ENCODE data around the gene D2HGDH. TPM values are rescaled to one million over a fixed set of nuclear protein-coding genes. Genes with fewer than 3 reads are reported as not detected.

Gene D2HGDH
- total and polyA plus RNA-seq, 10 of the 15 experiments (the other 5 are each of a cell fraction or from before 2014, with no cell fraction given) = 0.52 to 32.1 (median 11.0) TPM

- FAIRE-seq = no peak
- no peaks in the 10 kb centered on the region for H3K4me1 ChIP-seq (ENCODE audit: control insufficient read depth, insufficient read depth, low read length)
- 95% methylated on average over 19 of the region's 21 CpGs for WGBS (ENCODE audit: insufficient coverage, insufficient replicate concordance, low lambda C conversion rate, missing lambda C conversion rate)
- no peak for DNase-seq (ENCODE audit: low read depth, low spot score)
- ChIA-PET POLR2A (no interaction called here), RAD21 (ENCODE audit: unreplicated experiment) (no interaction called here), SMC1A (ENCODE audit: uncharacterized antibody, unreplicated experiment) (no interaction called here), CTCF (no interaction called here)
- H4K20me1 ChIP-seq (ENCODE audit: control insufficient read depth, insufficient read depth) = no peaks in the 10 kb centered on the region
- H3K27ac ChIP-seq (ENCODE audit: control insufficient read depth, insufficient read depth) = no peak overlapping the region
- no peak overlapping the region for H3K4me3 ChIP-seq
- no peak overlapping the region for H2AFZ ChIP-seq (ENCODE audit: control insufficient read depth, low read depth, low read length)
- peaks cover 1 to 7% of the 10 kb centered on the region in 2 experiments for H3K36me3 ChIP-seq (ENCODE audit: control insufficient read depth in 2 of 2, insufficient read depth in 2 of 2, low read length in 1 of 2)
- ATAC-seq = no peak
- H3K4me2 ChIP-seq (ENCODE audit: control insufficient read depth, insufficient read depth) = no peak overlapping the region
- no peak overlapping the region for H3K9ac ChIP-seq (ENCODE audit: control insufficient read depth, insufficient read depth, low read length)
- intact Hi-C loops (cut with micrococcal nuclease; ENCODE audit: unreplicated experiment) (no loop called here), in situ Hi-C loops (cut with MboI) (no loop called here)
- H3K9me3 ChIP-seq (replicated peaks; ENCODE audit: control insufficient read depth, insufficient read depth, low read length) = no peaks in the 10 kb centered on the region
- no peaks in the 10 kb centered on the region for H3K27me3 ChIP-seq (replicated peaks in 1 of 2; ENCODE audit: control insufficient read depth in 2 of 2, insufficient read depth in 2 of 2, low read length in 1 of 2)
- BruUV-seq (replicated peaks) = no TSS peak
- no peaks in the 10 kb centered on the region for H3K79me2 ChIP-seq (ENCODE audit: control insufficient read depth, insufficient read depth, low read length)
- TF ChIP-seq GABPA (IDR thresholded peaks at IDR 0.05; ENCODE audit: low read depth) = no peak
- no peak for TF ChIP-seq REST (IDR thresholded peaks at IDR 0.05; ENCODE audit: low read depth, low read length)
- no peak for TF ChIP-seq FOXM1 (IDR thresholded peaks at IDR 0.05; ENCODE audit: low read depth, low read length)
- TF ChIP-seq SREBF1 (IDR thresholded peaks at IDR 0.05; ENCODE audit: low read length) = no peak
- TF ChIP-seq MXI1 (IDR thresholded peaks at IDR 0.05; ENCODE audit: low read depth, low read length) = no peak
- no peak for TF ChIP-seq ATF3 (IDR thresholded peaks at IDR 0.05; ENCODE audit: borderline replicate concordance, extremely low read depth, low read depth, low read length)
- no peak for TF ChIP-seq BACH1 (IDR thresholded peaks at IDR 0.05; ENCODE audit: borderline replicate concordance)
- no peak for TF ChIP-seq PAX8 (IDR thresholded peaks at IDR 0.05)
- no peak for TF ChIP-seq ZBTB4 (CRISPR knock-in tag; IDR thresholded peaks at IDR 0.05)
- no peak for TF ChIP-seq NKRF (conservative IDR thresholded peaks at IDR 0.05)
- no peak for TF ChIP-seq CEBPZ (IDR thresholded peaks at IDR 0.05; ENCODE audit: low read depth, low read length)
These were observed 18.4 kb downstream of the D2HGDH start for GRCh38 chr2:241752689-241753276.
